MV-4-11 (cell line): ENCODE data around the gene SEC22A.
A peak's percentile ranks its signal among the peaks of the same experiment; 100 is the strongest.

Experiments used
- DNase-seq: peaks from one replicate; lab custom pipeline; 2025; lab: John Stamatoyannopoulos, UW

The SEC22A gene

DNA sequence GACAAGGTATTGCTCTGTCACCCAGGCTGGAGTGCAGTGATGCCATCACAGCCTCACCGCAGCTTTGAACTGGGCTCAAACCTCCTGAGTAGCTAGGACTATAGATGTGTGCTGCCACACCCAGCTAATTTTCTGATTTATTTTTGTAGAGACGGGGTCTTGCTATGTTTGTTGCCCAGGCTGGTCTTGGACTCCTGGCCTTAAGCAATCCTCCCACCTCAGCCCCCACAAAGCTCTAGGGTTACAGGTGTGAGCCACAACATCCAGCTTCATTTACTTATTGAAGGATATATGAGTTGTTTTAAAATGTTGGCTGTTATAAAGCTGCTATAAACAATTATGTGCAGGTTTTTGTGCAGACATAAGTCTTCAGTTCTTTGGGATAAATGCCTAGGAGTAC is 62.2 kb downstream of the SEC22A start:
- DNase-seq: no peak

DNA sequence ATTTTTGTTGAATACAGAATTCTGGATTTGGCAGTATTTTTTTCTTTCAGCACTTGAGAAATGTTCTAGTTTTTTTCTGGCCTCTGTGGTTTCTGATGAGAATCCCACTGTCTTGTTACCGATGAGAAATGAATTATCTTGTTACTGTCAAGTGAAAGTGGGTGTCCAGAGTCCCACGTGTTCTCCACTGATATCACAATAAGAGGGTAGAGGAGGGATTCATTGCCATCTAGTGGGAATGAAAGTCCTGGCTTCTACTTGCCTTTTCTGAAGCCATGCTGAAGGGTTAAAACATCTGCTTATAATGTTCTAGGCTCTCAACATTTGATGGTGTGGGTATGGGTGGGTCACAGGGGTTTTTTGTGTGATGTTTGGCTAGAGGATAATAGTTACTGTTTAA is 66.1 kb downstream of the SEC22A start:
- no peak for DNase-seq

DNA sequence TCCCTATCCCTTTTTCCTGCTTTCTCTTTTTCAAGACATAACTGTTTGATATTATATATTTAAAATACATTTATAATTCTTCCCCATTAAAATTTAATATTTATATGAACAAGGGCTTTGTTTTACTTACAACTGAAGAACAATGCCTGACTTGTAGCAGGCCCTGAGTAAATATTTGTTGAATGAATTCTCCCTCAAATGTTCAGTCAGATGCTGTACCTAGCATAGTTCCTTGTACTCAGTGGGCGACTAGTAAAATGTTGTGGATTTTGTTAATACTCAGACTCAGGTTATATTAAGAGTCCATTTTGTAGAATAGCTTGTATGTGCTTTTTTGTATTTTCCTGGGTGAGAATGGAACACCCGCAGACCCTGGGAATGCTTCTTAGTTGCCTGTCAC is 69.1 kb downstream of the SEC22A start:
- no peak for DNase-seq

DNA sequence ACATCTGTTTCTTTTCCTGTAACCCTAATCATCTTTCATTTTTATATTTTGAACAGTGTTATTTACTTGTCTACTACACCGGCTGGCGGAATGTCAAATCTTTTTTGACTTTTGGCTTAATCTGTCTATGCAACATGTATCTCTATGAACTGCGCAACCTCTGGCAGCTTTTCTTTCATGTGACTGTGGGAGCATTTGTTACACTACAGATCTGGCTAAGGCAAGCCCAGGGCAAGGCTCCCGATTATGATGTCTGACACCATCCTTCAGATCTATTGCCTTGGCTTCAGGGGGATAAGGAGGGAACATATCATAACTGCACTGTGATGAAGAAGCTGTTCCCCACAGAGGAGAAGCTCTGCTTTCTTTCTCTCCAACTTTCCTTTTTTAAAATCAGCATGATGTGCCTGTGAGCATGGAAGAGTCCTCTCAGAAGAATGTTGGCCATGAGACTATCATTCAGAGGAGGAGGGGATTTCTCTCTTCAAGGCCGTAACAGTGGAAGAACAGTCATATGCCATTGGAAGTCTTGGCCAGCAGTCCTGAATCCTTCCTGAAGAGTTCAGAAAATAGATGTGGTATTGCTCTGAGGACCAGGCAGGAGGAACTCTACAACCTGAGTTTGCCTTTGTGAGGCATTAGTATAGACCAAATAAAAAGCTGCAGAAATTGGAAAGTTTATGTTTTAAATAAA is 69.9 kb downstream of the SEC22A start:
- no peak for DNase-seq

DNA sequence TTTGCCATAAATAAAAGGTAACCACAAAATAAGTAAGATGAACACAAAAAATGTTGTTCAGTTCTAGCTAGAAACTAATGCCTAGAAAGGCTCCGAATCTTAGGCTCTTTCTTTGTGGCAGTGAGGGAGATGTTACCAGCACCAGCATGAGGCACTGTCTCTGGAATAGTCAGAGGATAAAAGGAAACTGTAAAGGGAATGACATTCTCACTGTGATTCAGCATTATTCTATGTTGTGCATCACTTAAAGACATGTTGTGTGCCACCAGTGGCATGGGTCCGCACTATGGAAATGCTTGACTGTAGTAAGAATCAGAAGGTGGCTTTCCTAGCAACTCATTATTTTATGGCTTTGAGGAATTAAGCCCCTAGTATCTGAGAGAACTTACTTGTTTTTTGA is 70.8 kb downstream of the SEC22A start:
- no peak for DNase-seq

DNA sequence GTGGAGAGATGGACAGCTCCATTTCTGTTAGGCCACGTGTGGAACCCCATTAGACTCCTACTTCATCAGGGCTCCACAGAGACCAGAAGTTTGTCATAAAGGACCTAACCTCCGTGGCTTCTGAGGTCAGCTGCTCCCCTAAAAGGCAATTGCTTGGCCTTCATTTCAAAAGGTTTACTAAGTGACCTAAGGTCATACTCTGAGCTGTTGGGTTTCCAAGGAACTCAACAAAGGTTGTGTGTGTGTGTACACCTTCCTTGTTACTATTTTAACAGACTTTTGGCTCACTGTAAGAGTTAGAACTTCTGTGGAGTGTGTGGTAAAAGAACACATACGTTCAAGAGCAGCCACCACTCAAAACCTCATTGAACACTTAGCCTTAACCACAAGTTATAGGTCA is 73.9 kb downstream of the SEC22A start:
- DNase-seq: no peak

DNA sequence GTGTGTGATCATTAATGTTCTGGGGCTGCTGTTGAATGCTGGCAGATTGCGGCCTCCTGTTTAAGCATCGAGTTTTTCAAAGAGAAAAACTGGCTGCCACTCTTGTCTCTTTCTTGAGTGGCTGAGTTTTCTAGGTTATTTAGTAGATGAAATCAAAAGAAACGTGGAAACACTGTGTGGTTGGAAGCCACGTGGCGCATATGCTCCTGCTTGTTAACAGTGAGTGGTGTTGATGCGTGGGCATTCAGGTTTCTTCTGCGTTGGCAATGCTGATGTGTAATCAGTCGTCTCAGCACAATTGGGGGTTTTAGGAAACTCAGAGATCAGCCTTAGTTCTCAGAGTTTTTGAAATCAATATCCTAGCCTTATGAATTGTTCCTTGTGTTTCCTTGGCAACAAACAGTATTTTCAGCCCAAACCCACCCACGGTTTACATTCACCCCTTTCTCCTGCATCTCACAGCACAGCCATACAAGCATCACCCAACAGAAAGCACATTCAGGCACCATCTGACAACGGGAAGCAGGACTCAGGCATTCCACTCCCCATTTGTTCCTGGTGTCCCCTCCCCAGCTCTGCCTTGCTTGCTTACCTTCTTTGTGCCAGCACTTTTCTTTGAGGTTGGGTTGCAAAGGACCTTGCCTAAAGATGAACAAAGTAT is 74.7 kb downstream of the SEC22A start:
- DNase-seq: no peak

DNA sequence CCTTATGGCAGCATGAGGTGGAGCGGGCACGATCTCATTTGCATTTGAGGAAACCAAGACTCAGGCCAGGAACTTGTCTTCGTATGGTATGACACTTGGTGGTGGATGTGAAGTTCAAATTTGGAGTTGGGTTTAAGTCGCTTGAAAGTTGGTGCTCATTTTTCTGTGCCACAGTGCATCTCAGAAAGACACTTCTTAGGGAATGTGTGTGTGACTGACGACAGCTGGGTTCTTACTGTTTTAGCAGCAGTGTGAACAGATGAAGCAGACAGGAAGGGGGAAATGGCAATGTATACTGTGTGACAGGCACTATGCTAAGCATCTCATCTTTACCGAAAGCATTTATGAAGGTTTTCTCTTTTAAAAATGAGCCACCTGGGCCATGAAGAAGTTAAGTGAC is 75.4 kb downstream of the SEC22A start:
- DNase-seq: no peak

DNA sequence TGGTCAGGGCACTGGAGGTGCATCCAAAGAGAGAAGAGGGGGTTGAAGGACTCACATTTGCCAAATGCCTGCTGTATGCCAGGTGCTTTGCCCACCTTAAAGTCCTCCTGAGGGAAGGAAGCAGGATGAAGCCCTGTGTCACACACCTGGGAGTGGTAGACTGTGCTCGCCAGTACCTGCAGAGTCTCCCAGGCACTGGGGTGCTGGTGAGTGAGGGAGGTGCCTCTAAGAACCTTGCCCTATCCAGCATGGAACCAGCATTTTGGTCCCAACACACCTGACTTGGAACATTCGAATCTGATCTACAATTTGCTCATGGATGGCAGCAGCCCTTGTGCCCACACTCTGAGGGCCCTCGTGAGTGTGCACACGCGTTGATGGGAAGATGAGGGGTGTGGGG is 76.7 kb downstream of the SEC22A start:
- DNase-seq: no peak

DNA sequence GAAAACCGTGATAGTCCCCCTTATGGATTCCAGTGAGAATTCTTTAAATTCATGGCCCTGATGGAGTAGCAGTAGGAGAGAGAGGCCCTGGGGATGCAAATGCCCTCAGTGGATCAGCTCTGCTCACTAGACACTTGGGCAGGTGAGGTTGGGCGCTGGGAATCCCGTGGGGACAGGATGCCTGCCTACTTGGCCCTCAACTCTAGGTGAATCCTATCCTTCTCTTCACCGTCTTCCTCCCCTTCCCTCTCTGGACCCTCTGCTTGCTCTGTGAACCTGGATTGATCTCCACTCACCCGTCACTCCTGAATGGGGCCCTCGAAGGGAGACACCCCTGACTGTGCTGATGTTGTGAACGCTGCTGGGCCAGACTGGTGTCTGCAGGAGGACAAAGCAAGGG is 77.4 kb downstream of the SEC22A start:
- DNase-seq: no peak

DNA sequence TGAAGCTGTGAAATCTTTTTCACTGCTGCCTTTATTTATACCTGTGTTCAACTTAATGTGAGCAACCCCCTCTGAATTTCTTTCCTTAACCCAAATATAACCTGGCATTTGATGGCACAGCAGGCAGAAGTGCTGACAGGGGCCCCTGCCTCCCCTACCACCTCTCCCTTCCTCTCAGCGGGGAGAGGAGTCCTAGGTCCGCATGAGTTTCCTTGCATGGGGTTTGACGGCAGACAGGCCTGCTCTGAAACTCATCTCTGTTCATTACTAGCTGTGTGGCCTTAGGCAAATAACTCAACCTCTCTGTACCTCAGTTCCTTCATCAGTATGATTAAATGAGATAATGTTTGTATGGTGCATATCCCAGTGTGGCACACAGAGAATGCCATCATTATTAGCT is 79.7 kb downstream of the SEC22A start:
- no peak for DNase-seq

DNA sequence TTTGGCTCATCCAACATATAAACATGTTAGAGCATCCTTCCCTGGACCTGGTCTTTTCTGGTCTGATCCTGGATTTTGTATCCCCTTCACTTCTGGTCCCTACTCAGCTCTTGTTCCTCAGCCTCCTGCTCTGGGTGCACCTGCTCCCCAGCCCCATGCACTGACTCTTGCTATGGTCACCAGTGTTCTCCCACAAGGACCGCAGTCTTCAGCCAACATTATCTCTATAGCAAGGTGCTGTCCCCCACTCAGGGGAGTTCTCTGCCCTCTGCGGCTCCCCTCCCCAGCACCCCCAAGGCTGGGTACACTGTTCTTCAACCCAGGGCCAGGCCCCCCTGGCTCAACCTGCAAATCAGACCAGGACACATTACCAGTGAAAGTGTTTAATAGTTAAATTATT is 80.2 kb downstream of the SEC22A start:
- no peak for DNase-seq

DNA sequence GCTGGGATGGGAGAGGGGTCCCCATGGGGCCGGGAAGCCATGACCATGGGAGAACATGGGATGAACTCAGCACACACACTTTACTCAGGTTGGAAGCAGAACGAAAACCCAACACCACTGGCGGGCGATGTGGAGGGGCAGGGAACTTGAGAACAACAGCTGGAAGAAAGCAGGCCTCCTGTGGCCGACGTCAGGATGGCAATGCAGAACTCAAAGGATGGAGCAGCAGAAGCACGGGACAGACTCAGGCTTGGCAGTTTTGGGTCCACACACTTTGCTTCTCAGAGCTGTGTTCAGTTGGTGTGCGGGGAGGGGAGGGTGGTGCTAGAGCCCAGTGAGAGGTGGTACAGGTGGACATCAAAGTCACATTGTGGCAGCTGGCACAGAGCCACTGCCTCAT is 80.7 kb downstream of the SEC22A start:
- no peak for DNase-seq

DNA sequence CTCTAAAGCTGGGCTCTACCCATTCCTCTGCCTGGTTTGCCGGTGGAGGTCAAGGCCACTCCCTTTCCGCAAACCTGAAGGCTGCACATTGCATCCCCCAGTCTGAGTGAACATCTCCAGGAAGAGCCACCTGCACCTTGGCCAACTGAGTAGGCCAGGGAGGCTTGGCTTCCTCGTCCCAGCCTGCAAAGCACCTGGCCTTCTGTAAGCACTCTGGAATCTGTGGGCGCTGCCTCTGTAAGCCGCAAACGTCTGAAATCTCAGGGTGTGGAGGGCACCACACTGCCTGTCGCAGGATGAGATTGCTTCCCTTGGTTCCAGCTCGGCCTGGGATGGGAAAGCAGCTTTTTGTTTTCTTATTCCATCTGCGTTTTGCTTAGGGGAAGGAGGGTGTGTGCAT is 81.3 kb downstream of the SEC22A start:
- DNase-seq: no peak

DNA sequence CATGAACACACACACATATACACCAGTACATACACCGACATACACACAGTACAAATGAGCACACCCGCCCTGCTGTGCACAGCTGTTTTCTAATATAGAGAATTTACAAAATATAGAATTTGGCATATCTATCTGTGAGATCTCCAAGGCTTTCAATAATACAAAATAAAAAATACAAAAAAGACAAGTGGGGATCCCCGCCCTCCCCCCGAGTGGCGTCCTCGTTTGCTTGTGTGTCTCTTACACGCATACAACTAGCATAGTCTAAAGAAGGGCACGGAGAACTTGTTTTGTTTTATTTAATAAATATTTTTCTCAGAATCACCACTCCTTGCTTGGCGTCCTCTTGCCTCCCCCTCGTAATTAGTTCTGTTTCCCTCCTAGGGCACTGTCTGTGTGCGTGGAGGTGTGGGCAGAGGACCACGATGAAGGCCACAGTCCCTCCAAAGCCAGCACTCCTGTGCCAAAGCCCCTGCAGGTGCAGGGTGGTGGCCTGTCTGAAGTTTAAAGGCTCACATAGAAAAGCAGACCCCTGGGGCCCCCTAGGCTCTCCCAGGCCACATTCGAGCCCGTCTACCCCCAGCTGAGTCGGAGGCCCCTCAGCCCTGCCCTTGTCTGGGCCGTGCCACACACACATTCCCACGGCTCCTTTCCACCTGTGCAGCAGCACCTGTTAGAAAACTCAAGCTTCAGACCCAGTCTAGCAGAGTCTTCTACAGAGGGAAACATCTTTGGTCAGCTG is 82.1 kb downstream of the SEC22A start:
- no peak for DNase-seq

DNA sequence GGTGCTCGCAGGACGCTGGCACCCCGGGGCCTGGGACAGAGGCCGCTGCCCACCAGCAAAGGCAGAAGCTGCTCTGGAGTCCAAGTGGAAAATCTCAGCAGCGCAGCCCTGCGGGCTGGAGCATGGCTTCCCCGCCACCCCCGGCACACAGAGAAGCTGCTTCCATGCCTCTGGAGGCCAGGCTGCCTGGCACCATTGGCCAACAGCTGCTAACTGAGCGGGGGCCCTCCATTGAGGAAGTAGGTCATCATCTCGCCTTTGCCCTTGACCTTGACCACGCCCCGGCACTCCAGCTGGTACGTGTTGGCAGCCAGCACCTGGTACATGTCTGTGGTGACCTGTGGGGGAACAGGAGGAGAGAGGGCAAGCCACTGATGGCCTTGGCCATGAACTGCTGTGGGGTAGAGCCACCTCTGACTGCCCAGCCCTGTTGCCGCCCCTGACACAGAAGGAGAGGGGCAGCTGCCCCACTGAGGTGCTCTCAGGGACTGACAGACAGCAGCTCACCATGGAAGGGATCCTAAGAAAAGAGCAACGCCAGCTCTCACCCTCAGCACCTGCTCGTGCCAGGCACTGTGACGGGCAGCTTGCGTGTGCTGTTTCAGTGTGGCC is 82.8 kb downstream of the SEC22A start:
- DNase-seq: no peak

DNA sequence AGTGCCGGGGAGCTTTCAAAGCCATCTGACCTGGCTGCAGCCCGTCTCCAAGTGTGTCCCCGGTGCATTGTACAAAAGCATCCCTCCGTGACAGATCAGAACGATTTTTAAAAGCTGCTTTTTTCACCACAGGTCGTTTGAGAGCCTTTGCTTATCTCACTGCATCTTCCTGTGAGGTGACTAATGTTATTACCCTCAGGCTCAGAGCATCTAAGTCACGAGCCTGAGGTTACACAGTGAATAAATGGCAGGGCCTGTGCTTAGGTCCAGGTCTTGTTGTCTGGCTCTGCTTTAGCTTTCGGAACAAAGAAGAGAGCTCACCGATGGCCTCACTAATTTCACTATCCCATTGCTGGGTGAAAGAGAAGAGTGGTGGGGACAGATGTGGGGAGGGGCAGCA is 83.3 kb downstream of the SEC22A start:
- no peak for DNase-seq

DNA sequence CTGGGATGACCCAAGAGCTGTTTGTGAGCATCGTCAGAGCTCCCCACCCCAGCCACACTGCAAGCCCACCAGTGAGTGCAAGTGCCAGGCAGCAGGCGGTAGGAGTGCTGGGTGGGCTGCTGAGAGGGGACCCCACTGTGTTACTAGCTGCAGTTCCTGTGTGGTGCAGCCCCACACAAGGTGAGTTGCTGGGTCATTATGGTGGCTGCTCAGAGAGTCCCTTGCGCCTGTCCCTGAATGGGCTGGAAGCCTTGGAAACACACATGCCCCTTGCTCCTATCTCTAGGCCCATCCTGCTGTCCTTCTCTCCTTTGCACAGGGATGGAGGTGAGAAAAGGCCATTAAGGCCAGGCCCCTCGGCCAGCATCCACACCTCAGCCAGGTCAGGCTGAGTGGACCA is 83.7 kb downstream of the SEC22A start:
- no peak for DNase-seq

DNA sequence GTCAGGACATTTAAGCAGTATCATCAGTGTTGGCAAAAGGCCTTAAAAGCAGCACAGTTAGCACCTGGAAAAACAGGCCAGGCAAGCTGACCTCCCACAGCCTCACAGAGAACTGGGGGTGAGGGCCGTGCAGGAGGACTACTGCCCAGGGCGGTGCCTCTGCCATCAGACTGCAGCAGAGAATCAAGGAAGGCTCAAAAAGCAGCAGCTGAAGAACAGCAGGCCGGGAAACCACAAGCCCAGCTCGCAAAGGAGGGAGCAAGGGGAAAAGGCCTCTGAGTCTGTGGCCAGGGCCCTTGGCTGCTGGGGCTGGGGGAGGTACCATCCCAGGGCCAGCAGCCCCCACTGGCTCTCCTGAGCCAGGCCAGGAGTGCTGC is 84.2 kb downstream of the SEC22A start:
- no peak for DNase-seq

DNA sequence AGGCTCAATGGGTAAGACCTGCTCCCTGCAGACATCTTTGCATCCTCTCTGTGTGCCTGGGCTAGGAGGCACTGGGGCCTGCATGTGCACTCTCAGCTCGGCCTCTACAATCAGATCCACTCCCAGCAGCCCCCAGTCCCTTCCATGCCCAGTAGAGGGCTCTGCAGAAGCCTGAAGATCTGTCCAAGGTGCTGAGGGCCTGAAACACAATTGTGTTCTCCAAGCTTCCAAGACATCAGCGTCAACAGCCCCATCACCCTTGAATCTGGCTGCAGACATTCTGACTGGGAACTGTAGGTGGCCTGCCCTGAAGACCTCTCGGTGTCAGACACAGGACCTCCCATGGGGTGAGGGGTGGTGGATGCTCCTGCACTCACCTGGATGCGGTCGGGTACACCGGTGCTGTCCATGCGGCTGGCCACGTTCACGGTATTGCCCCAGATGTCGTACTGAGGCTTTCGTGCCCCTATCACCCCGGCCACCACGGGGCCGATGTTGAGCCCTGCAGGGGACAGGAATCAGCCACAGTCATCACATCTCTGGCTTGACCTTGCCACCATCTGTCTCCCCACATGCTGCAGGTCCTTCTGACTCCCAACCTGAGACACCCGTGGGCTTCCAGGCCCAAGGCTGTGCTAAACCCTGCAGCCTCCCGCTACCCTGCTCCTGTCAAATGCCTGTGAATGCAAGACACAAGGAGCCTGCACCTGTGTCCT is 84.7 kb downstream of the SEC22A start:
- DNase-seq: peak; percentile 50

DNA sequence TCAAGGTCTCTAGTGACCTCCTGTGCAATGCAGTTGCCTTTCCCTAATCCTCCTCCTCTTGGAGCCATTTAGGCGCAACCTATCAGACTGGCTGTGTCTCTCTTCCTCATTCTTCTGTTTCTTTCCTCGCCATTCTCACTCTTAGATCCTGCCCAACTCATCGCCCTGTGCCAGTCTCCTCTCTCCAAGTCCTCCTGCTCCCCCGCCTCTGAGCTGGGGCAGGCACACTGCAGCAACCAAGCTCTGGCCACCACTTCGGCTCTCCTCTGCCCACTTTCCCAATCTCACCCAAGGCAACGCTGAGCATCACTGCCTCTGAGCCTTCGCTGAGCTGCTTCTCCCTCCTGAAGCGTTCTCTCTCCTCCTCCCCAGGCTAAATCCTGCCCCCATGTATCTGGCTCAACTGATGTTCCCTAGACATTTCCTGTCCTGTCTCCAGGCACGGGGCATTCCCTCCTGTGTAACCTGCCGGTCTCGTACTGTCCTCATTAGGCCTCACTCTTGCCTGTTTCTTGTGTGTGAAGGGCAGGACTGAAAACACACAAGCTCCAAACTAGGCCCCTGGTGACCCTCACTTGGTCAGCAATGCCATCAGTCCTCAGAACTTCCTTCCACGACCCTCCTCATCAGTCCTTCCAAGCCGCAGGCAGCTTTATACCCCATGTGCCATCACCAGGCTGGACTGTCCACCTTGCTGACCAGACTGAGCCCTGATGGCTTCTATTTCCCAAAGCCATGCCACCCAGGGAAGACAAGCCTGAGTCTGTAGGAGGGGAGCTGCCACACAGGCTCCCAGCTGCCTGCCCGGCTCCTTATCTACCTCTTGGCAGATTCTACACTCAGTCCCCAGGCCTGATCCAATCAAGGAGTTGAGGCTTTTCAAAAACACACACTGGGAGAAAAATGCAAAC is 85.6 kb downstream of the SEC22A start:
- DNase-seq: no peak
